Measurements from ENCODE around the gene EEF1AKMT3.
A peak's percentile ranks its signal among the peaks of the same experiment; 100 is the strongest.

Gene EEF1AKMT3

GRCh38 chr12:57735952-57736740 lies 36.3 kb upstream of the EEF1AKMT3 start:
- DNase-seq = no peak

- DNase-seq = no peak
These were observed 35.5 kb upstream of the EEF1AKMT3 start for GRCh38 chr12:57736741-57737466.

- no peak for DNase-seq
These were observed 34.6 kb upstream of the EEF1AKMT3 start for GRCh38 chr12:57737467-57738460.

- DNase-seq = no peak
These were observed 33.7 kb upstream of the EEF1AKMT3 start, which contains the start of gene AGAP2 for GRCh38 chr12:57738661-57739237. Gene AGAP2 (minus strand): TSS chr12:57738742. CDS start chr12:57738246, 496 bp downstream.

- no peak for DNase-seq
These were observed 33.0 kb upstream of the EEF1AKMT3 start for GRCh38 chr12:57739387-57739786.

GRCh38 chr12:57739914-57740538 lies 32.4 kb upstream of the EEF1AKMT3 start:
- DNase-seq = no peak

- peak; percentile 34 for DNase-seq
These were observed 31.6 kb upstream of the EEF1AKMT3 start for GRCh38 chr12:57740656-57741412.

GRCh38 chr12:57741413-57741789 lies 31.0 kb upstream of the EEF1AKMT3 start:
- no peak for DNase-seq

- peak; percentile 63 for DNase-seq
These were observed 30.3 kb upstream of the EEF1AKMT3 start for GRCh38 chr12:57741844-57742738.

GRCh38 chr12:57743769-57744168 lies 28.6 kb upstream of the EEF1AKMT3 start:
- DNase-seq = no peak

GRCh38 chr12:57744194-57744776 lies 28.1 kb upstream of the EEF1AKMT3 start:
- peak; percentile 83 for DNase-seq

- DNase-seq = peak; percentile 99
These were observed 27.5 kb upstream of the EEF1AKMT3 start, which contains the start of gene TSPAN31 for GRCh38 chr12:57744777-57745484. Gene TSPAN31 (plus strand): TSS chr12:57745039. CDS start chr12:57745155, 116 bp downstream.

GRCh38 chr12:57745485-57745881 lies 26.9 kb upstream of the EEF1AKMT3 start:
- DNase-seq = peak; percentile 28

GRCh38 chr12:57746025-57746424 lies 26.4 kb upstream of the EEF1AKMT3 start:
- DNase-seq = no peak

- no peak for DNase-seq
These were observed 23.4 kb upstream of the EEF1AKMT3 start for GRCh38 chr12:57749061-57749460.

GRCh38 chr12:57750561-57751431 lies 21.6 kb upstream of the EEF1AKMT3 start:
- no peak for DNase-seq

GRCh38 chr12:57751432-57751787 lies 21.0 kb upstream of the EEF1AKMT3 start:
- no peak for DNase-seq
